NOMO-1 (cell line): ENCODE data around the gene HSPB6.
A peak's percentile ranks its signal among the peaks of the same experiment; 100 is the strongest.

Experiments
- DNase-seq, 2 experiments: peaks; one replicate each; lab custom pipeline; 2025; ENCODE audit not compliant: unreplicated experiment in 2 of 2; lab: John Stamatoyannopoulos, UW

The HSPB6 gene

DNA sequence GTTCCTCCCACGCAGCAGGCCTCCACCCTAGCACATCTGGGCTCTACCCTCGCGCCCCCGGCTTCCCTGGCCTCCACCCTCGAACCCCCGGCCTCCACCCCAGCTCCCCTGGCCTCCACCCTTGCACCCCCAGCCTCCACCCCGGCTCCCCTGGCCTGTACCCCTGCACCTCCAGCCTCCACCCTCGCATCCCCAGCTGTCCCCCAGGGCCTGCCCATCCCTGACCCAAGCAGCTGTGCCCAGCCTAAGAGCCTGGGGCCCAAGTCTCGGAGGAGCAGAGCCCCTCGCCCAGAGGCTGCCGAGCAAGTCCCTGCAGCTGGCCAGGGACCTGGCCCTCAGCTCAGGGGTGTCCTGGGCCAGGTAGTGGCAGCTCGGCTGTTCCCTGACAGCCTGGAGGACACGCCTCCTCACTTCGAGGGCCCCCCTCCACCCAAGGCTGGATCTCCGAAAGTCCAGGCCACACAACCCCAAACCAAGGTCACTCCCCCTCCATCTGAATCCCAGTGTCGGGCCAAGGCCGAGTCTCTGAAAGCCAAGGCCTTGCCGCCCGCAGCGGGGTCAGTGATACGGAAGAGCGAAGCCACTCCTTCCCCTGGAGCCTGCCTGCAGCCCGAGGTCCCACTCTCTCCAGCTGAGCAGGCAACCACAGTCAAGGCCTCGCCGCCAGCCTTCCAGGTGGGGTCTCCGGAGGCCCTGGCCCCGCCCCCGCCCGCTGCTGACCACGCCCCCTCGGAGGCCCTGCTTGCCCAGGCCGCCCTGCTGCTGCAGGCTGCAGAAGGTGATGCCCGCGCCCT is 10.7 kb upstream of the HSPB6 start:
- DNase-seq: no peak

DNA sequence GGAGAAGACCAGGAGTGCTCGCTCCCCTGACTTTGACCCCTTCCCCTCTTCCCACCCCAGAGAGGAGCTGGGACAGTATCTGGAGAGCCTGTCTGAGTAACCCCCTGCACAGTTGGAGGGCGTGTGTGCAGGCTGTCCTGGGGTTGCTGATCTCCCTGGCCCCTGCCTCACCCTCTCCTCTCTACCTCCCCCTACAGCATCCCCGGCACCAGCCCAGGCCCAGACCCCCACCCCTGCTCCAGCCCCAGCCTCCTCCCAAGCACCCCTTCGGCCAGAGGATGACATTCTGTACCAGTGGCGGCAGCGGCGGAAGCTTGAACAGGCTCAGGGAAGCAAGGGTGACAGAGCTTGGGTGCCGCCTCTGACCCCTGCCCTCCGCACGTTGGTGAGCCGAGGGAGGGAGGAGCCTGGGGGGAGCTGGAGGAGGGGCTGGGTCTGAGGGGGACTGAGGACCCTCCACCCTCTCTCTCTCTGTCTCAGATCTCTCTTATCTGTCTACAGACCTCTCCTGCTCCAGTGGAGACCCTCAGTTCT is 9.8 kb upstream of the HSPB6 start:
- DNase-seq: no peak

DNA sequence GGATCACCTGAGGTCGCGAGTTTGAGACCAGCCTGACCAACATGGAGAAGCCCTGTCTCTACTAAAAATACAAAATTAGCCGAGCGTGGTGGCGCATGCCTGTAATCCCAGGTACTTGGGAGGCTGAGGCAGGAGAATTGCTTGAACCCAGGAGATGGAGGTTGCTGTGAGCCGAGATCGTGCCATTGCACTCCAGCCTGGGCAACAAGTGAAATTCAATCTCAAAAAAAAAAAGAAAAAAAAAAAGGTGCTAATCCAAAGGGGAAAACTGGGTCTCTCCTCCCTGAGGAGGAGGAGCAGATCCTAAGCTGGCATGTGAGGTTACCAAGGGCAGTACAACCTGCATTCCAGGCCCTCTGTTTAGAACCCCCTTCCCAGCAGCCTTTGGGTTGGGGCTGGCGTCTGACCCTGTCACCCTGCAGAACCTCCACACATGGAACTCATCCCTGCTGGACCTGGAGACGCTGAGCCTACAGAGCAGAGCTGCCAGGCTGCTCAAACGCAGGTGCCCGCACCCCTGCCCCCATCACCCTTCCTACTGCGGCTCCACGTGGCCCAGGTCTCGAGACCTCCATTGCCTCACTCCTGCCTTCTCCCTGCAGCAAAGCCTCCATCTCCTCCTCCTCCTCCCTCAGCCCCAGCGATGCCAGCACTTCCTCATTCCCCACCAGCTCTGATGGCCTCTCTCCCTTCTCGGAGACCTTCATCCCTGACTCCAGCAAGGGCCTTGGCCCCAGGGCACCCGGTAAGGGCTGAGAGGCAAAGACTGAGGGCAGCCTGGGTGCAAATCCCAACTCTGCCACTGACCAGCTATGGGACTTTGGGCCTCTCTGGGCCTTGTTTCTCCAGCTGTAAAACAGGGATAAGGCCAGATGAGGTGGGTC is 7.8 kb upstream of the HSPB6 start:
- no peak for DNase-seq

DNA sequence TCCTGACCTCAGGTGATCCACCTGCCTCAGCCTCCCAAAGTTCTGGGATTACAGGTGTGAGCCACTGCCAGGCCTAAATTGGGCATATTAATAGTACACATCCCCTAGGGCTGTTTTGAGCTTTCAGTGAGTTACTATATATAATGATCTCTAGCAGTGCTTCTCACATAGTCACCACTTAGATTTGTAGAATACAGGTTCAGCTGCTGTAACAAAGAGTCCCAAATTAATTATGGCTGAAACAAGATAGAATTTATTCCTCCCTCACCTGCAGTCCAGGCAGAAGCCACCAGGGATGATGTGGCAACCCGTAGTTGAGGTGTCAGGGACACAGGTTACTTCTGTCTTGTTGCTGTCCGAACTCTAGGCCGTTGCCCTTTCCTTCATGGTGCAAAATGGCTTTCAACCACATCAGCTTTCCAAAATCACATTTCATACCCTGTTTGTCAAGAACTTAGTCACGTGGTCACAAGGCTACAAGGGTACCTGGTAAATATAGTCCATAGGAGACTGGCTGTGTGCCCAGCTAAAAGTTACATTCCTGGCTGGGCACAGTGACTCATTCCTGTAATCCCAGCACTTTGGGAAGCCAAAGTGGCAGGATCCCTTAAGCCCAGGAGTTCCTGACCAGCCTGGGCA is 4.0 kb upstream of the HSPB6 start:
- no peak for DNase-seq

DNA sequence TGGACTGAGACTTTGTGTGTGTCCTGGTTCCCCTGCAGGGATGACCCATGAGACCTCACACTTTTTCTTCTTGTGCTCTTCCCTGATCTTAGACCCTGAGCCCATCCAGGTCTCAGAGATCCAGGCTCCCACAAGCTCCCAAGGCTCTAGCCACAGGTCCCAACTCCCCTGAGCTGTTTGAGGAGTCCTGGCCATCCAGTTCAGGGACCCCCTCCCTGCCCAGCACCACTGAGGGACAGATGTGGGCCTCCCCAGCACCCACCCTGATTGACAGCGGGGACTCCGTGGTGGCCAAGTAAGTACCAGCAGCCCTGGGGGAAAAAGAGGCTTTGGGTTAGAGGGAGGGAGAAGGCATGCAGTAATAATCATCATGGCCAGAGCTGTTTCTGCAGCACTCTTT is 2.9 kb upstream of the HSPB6 start:
- DNase-seq: no peak

DNA sequence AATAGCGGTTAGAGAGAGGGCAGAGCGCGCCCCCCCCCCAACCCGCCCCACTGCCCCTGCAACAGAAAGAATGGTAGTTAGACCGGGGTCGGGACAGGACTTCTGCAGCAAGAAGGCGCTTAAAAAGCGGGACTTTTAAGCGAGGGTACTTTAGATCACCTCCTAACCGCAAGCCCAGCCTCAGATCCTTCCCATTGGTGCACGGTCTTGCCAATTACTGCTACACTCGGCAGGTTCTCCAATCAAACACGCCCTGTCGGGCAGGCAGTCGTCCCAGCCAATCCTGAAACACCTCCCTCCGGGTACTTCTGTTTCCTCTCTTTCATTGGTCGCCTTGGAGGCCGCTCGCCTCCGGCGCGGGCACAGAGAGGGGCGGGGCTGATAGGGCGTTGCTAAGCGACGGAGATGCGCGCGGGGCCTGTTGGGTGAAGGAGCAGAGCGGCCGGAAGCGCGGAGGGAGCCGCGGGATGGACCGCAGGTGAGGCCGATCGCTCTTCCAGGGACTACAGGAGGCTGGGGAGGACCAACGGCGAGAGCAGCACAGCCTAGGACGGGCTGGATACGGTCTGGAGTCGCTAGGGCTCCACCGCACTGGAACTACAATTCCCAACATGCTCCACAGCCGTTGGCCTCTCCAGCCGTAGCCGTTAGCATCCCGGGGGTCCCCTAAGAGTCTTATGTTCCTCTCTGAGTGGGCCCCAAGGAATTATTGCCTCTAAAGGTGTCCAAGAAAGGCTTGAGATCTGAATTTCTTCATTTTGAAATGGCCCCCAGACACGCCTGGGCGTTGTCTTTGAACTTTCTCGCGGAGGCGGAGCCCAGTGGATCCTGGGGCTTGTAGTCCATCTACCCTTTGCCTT is 1.1 kb upstream of the HSPB6 start, which contains the start of gene PROSER3:
Gene PROSER3, plus strand, starts transcription at position 428 of the 860 bp plus-strand sequence. Its CDS starts 40 bp downstream, at position 468.
- DNase-seq: peak; percentile 98 to 99

DNA sequence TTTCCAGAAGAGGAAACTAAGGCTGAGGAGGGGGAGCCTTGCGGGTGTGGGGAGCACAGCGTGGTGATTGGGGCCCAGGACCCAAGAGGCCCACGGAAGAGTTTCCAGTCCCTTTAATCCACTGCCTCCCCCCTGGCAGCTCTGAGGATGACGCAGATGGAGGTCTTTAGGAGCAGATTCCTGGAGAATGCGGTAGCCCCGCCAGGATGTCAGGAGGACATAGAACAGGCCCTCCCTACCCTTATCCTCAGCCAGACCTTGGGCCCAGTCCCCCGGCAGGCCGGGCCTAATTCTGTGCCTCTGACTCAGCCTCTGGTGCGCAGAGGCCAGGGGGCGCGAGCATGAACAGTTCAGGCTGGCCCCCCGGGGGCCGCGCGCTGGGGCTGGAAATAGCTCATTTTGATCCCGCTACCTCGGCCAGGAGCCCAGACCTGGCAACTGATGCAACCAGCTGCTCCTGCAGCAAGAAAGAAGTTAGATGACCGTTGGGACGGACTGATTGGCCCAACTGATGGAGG is 461 bp upstream of the HSPB6 start:
- no peak for DNase-seq

DNA sequence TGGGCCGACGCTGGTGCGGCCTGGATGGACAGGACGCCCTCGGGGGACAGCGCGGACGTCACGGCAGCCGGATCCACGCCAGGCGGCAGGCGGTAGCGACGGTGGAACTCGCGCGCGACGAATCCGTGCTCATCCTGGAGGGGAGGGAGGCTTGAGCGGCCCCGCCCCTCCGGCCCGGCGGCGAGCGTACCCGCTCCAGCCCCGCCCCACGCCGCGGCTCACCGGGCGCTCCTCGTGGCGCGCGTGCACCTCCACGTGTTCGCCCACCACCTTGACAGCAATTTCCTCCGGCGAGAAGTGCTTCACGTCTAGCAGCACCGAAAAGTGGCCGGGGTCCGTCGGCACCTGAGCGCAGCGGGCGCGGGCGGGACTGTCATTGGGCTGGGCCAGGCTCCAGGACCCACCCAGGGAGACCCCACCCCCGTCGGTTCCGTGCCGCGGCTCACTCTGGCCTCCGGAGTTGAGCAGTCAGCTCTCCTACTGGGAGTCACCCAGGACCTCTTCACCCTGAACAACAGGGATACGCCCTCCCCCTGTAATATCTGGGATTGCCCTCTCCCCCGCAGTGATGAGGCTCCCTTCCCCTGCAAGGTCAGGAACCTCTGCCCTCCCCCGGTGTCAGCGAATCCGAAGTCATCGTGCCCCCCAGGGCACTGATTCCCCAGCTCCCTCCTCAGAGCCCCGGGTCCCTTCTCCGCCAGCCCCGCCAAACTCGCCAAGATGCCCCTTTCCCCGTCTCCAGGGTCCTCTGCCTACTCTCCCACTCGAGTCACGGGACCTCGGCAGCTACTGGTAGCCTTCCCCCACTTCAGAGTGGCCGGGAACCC is 1.1 kb downstream of the HSPB6 start:
- no peak for DNase-seq

DNA sequence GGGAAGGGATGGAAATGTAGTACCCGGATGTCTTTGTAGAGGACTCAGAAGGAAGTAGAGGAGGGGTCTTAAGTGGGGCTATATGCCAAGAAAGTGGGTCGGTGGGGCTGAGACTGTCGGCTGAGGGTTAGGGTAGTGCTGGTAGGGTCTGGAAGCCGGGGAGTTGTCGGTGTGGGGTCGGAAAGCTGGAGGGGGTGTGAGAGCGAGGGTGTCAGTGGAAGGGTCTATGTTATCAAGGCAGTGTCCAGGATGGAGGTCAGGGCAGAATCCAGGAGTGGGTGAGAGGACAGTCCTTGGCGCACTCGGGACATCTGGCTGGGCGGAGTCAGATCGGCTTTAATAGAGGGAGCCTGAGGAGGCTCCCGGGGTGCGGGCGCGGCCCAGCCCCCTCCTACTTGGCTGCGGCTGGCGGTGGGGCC is 1.7 kb downstream of the HSPB6 start:
- no peak for DNase-seq

DNA sequence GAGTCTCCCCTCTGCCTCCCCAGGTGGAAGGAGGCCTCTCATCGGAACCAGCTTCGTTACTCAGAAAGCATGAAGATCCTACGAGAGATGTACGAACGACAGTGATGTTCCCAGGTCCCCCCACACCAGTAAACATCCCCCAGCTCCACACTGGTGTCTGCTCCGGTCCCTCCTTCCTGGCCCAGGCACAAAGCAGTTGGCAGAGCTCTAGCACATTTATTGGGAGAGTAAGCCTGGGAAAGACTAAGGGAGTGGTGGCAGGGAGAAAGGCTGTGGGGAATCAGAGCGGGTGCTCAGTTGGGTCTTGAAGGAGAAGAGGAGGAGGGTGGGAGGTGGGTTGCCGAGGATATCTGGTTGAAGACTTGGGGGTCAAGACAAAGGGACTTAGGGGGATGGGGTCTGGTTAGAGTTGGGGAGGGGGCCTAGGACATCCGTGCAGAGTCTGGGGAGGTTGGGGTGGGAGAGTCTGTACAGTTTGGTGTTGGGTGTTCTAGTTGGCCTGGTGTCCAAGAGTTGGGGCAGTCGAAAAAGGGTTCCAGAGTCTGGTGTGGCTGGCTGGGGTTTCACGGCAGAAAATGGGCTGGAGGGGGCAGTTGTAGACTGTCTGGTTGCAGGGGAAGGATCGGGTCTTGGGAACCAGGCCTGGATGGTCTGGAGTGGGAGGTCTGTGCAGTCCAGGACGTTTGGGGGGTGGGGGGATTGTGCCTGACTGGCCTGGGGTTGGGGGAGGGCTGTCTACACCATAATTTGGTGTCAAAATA is 2.3 kb downstream of the HSPB6 start:
- DNase-seq: no peak

DNA sequence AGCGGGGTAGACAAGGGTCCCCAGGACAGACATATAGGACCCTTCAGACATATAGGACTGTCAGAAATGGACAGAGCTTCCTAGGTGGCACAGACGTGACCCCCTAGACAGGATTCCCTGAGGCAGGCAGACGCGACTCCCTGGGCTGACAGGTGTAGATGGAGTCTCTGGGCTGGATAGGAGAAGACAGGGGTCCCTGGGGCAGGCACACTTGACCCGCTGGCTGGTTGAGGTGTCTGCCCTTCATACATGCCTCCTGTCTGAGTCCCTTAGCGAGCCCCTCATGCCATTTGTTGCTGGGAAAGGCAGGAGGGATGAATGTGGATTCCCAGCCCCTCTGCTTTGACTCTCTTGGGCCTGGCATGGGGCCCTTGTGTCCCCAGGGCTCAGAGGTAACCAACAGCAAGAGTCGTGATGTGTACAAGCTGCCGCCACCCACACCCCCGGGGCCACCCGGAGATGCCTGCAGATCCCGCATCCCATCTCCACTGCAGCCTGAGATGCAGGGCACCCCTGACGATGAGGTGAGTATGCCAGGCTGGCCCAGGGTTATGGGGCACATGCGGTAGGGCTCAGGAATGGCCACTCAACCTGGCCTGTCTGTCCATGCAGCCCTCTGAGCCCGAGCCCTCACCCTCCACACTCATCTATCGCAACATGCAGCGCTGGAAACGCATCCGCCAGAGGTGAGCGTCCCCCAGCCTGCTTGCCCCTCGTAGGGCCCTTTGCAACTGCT is 3.0 kb downstream of the HSPB6 start:
- no peak for DNase-seq

DNA sequence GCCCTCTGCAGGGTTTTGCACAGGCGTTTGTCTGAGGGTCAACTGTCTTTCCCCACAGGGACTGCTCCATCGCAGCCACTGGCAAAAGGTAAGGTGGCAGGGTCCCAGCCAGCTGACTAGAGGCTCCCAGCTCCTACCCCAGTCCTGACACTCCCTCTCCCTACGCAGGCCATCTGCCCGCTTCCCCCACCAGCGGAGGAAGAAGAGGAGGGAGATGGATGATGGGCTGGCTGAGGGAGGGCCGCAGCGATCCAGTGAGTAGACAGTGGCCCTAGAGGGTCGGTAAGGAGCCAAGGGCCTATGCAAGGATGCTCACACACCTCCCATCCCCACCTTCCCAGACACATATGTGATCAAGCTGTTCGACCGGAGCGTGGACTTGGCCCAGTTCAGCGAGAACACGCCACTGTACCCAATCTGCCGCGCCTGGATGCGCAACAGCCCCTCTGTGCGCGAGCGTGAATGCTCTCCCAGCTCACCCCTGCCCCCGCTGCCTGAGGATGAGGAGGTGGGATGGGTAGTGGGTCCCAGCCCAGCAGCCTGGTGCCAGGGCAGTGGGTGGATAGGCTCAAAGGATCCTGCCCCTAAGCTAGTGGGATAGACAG is 4.0 kb downstream of the HSPB6 start:
- DNase-seq: no peak

DNA sequence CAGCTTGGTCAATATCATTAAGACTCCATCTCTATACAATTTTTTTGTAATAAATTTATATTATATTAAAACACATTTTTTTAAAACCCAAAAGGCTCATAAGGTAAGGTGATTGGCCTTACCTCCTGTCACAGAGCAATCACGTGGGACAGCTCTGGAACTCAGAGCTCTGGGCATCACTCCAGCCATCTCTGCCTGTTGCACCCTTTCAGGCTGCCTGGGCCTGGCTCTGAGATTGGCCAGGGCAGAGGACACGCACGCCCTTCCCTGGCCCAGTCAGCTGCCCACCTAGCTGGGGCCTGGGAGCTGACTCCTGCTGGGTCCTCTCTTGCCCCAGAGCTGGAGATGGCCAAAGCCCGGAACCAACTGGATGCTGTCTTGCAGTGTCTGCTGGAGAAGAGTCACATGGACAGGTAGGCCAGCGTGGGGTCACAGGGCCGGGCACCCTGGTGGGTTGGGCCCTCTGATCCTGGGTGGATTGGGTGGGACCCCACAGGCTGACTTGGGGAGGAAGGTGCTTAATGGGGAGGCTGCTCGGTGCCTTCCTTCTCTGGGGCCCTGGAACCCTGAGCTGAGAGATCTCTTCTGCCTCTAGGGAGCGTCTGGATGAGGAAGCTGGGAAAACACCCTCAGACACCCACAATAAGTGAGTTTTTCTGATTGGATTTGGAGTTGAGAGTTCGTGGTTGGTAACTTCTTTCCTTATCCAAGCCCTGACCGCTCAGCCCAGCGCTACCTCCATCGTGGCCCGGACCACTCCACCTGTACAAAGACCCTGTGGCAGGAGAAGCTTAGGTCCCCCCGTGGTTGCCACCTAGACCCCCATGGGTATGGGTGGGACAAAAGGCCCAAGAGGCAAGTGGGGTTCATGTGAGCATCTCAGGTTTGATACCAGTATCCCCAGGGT is 4.7 kb downstream of the HSPB6 start:
- no peak for DNase-seq

DNA sequence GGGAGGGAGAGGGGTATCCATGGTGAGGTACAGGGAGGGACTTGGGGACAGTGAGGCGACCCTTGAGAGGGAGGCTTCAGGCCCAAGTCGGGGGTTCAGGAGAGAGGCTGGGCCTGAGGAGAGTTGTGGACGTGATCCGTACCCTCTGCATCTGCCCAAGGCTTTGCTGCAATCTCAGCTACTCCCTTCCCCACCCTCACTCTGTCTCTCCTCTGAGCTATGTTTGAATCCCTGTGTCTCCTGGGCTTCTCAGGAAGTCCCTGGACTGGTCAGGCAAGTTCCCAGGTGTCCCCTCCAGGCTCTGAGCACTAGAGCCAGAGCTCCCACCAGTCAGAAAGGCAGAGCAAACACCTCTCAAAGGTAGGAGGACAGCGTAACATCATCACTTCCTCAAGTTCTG is 6.7 kb downstream of the HSPB6 start:
- no peak for DNase-seq

DNA sequence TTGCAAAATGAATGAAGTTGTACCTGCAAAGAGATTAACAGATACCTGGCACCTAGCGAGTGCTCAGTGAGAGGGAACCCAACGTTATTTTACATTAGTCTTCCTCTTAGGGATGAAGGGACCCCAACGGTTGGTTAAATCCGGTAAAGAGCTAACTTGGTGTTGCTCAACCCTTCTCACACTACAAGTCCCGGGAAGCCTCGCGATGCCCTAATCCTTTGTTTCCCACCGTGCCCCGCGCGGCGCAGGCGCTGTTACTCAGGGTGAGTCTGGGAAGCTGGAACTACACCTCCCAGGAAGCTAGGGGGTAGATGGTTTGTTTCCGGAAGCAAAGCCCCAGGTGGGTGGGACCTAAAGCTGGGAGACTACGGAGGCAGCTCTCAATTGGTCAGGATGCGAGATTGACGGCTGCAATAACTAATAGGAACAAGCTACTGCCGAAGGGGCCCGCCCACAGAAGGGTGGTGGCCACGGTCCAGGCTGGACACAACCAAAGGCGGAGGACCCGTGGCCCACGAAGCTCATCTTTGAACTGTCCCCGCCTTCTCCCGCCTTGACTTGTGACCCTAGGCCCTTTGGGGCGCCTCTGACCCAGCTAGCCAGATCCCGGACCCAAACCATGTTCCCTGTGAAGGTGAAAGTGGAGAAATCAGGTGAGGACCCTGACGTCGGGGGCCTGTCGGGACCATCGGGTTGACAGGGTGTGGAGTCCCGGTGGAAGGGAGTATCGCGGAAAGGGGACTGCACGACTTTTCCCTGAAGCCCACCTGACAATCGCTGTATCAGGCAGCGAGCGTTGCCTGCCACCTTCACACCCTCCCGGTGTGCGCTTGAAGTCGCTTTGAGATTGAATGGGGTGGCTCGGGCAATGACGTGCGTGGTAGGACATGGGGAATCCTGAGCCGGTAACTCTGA is 8.5 kb downstream of the HSPB6 start, which contains the start of gene LIN37:
Gene LIN37, plus strand, starts transcription at position 471 of the 915 bp plus-strand sequence. Its CDS starts 149 bp downstream, at position 620.
- DNase-seq: peak; percentile 95 to 99
